Daoy (cell line): Measurements from ENCODE around the gene RIOK2. TPM values are rescaled to one million over a fixed set of nuclear protein-coding genes. Genes with fewer than 3 reads are reported as not detected.
"Not testable (repeated sequence)": the region's sequence is repeated elsewhere in the genome, so short reads cannot be mapped to it uniquely, and the experiment has no call there.

ENCODE experiments used
- DNase-seq: peaks from one replicate; pipeline ENCODE4 v3.0.0-alpha.2; 2015; ENCODE audit warnings: low read depth
- total RNA-seq: library from RNA; depleted of rRNA; stranded (reverse); fragments of >200 nt; shearing (Covaris generic); gene quantifications from 2 replicates; pipeline ENCODE4 v1.2.3, GENCODE V29; 2014; rRNA removed

RIOK2 gene
- 34.6 and 38.4 TPM in 2 replicates for total RNA-seq

GRCh38 chr5:97183100-97183929 lies at the start of gene RIOK2:
TSS of gene RIOK2 (minus strand) at chr5:97183247. CDS start at chr5:97183191, 56 bp downstream.
- peak; percentile 98 for DNase-seq

DNA sequence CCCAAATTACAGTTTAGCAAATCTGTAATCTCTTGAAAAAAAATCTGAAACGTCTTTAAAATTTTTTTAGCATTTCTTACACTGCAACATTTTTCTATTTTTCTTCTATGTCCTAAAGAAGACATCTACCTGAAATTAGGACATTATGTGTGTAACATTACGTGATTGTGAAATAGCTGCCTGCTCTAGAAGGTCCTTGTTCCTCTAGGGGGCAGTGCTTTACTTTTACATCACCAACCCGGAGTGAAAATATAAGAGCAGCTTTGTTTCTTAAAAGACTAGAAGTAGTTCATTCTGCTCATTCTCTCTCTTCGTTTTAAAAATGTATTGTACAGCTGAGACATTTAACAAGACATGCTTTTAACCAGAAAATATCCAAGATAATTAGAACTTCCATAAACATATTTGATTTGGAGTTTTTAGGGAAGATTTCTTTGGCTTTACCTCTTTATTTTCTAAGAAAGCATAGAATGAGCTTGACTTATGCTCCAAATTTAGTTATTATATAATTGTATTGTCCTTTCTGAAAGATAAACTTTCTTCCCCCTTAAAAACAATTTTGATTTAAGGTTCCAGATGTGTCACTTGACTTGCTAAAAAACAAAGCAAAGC lies 48.1 kb upstream of the RIOK2 start:
- DNase-seq, result peak; percentile 36

- no peak for DNase-seq
These were observed 46.7 kb upstream of the RIOK2 start for GRCh38 chr5:97229688-97230285.

DNA sequence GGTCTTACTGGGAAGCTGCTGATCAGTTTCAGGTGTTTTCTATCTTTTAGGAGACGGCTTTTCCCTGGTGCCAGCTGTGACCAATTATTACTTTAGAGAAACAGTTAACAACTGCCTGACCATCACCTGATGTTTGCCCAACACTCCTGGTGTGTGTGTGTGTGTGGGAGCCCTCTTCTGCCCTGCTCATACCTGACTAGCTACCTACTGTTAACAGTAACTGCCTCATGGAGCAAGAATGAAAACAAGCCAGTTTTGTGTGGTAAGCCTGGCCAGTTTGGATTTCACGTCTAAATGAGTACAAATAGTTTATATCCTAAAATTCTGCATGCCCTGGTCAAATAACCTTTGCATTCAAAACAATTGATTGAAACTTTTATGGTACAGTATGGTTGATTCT lies 46.1 kb upstream of the RIOK2 start:
- no peak for DNase-seq

GRCh38 chr5:97225222-97225621 lies 42.2 kb upstream of the RIOK2 start:
- DNase-seq, result no peak

DNA sequence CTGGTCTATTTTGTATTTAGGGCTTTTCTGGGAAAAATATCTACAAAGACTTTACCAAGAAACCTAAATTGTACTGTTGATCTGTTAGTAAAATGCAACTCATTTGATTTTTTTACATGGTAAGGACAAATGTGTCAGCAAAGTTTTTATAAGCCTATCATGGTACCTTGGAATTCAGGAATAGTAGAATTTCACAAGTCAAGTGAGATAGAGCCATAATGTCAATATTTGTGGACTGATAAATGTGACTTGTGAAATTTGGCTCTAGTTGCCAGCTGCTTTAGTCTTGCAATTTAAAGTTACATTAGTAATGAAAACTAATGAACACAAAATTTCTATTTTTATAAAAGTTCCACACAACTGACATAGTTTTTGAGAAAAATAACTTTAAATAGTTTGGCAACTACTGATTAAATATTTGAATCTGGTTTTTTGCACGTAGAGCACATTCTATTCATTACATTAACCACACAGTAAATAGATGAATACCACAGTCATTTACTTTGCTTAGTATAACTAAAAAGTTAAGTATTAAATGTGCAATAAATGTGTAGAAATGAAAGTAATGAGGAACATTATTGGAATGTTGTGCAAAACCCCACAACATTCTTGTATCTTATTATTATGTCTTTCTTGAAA lies 41.2 kb upstream of the RIOK2 start:
- DNase-seq, result no peak

GRCh38 chr5:97223596-97223995 lies 40.5 kb upstream of the RIOK2 start:
- DNase-seq, result no peak

- DNase-seq, result no peak
These were observed 26.3 kb upstream of the RIOK2 start for GRCh38 chr5:97209343-97209742.

GRCh38 chr5:97208714-97209113 lies 25.7 kb upstream of the RIOK2 start:
- no peak for DNase-seq

DNA sequence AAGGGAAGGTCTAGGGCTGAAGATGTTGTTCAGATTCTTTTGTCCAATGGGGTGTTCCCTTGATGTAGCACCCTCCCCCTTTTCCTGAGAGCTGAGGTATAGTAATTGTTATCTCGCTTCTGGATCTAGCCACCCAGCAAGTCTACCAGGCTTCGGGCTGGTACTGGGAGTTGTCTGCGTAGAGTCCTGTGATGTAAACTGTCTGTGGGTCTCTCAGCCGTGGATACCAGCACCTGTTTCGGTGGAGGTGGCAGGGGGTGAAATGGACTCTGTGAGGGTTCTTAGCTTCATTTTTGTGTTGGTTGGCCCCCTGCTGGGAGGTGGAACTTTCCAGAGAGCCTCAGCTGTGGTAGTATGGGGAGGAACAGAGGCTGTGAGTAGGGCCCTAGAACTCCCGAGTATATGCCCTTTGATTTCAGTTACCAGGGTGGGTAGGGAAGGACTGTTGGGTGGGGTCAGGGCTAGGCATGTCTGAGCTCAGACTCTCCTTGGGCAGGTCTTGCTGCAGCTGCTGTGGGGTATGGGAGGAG lies 25.2 kb upstream of the RIOK2 start:
- DNase-seq, result no peak

DNA sequence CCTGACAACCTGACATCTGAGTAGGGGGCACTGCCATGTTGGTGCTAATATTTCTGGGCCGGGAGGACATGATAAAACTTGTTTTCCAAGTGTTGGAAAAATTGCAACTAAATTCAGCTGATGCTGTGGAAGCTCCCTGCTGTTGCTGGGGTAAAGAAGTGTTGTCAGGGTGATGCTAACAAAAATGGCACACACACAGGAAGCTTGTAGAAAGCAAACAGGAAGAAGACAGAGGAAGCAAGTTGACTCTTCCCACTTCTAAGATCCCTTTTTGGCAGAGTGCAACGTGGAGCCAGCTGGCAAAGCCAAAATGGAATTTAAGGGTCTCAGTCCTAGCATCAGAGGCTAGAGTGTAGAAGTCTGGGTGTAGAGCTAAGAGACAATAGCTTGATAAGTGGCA lies 11.3 kb upstream of the RIOK2 start:
- no peak for DNase-seq

DNA sequence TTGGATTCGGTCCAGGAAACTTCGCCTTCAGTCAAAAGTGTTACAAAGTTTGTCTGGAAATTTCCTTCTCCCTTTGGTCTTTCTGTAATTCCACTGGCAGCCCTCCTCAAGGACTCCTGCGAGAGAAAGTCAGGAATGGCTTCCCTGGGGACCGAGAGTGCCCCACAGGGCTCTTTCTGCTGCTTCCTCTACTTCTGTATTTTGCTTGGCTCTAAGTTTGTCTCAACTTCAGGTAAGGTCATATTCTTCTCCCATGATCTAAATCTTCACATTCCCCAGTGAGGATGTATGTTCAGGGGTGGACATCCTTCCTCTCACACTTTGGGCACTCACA lies 10.3 kb upstream of the RIOK2 start:
- DNase-seq, result no peak

DNA sequence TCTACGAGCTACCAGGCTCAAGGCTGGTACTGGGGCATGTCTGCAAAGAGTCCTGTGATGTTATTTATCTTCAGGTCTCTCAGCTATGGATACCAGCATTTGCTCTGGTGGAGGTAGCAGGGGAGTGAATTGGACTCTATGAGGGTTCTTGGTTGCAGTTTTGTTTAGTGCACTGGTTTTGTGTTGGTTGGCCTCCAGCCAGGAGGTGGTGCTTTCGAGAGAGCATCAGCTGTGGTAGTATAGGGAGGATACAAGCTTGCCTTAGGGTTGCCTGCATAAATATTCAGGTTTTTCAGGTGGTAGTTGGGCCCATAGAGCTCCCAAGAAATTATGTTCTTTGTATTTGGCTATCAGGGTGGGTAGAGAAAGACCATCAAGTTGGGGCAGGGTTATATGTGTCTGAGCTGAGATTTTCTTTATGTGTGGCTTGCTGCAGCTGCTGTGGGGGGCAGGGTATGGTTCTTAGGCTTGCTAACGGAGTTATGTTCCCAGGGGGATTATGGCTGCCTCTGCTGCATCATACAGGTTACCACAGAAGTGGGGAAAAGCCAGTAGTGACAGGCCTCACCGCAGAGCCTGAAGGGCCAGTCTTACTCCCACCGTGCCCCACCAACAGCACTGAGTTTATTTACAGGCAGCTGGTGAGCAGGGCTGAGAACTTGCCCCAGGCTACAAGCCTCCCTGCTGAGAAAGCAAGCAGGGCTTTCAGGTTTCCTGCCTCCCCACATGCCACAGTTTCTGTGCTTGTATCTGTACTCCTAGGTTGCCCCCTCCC lies 9.7 kb upstream of the RIOK2 start:
- peak; percentile 79 for DNase-seq

GRCh38 chr5:97191893-97192292 lies 8.8 kb upstream of the RIOK2 start:
- DNase-seq, result no peak

GRCh38 chr5:97189523-97189922 lies 6.5 kb upstream of the RIOK2 start:
- not testable (repeated sequence) for DNase-seq

DNA sequence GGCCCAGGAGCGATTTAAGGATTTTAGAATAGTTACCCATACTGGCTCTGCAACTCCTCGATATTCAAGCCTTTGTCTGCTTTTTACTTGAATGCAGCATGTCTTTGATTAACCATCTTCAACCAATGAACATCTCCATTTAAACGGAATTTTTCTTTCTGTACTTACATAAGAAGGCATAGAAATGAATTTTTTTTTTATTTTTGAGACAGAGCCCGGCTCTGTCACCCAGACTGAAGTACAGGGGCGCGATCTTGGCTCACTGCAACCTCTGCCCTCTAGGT lies 825 bp upstream of the RIOK2 start:
- DNase-seq, result no peak

DNA sequence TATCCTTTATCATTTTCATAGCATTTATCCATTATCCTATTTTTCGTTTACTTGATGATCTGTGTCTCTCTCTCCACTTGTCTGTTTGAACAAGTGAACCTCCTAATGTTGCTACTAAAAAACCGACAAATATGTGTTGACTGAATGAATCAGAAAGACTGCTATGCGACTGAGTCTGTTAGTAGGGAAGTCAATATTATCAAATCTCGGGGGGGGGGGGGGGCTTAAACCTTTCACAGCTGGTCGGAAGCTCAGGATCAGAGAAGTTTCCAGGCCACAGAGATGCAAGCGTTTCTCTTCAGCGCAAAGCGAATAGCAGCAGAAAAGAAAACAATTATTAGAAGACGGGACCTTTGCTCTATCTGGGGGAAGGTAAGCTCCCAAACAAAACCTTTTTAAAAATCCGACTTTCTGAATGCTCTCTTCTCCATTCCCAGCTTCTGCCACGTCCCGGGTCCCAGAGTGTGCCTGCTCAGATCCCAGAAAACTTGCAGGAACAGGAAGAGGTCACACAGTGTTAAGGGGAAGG lies 412 bp downstream of the RIOK2 start:
- DNase-seq, result no peak

GRCh38 chr5:97181856-97182545 lies 1.0 kb downstream of the RIOK2 start:
- no peak for DNase-seq

GRCh38 chr5:97179457-97179856 lies 3.6 kb downstream of the RIOK2 start:
- DNase-seq, result not testable (repeated sequence)

- DNase-seq, result no peak
These were observed 10.8 kb downstream of the RIOK2 start for GRCh38 chr5:97172227-97172626.

DNA sequence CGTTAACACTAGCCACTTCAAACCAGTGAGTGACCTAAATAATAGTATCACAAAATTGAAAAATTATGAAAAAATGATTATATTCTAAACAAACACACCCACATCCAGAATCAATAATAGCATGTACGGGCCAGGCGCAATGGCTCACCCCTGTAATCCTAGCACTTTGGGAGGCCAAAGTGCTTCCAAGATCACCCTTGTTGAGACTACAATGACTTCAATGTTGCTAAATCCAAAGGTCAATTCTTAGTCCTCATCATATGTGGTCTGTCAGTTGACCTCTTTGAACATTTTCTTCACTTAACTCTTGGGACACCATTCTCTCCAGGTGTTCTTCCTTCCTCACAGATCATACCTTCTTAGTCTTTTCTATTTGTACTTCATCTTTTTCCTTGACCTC lies 11.3 kb downstream of the RIOK2 start:
- DNase-seq, result no peak
